CD14-positive monocyte (primary cell): ENCODE data around the gene CBS. TPM values are rescaled to one million over a fixed set of nuclear protein-coding genes. Genes with fewer than 3 reads are reported as not detected.
"Not testable (repeated sequence)": the region's sequence is repeated elsewhere in the genome, so short reads cannot be mapped to it uniquely, and the experiment has no call there.

Experiments used
- DNase-seq, 3 donors: peaks; one replicate each; pipeline ENCODE4 v3.0.0-alpha.2; 2011 to 2022
- H2AFZ ChIP-seq: 2 replicates; pipeline ENCODE4 v1.6.0; 2012; ENCODE audit warnings: mild to moderate bottlenecking, low read depth, low read length, inconsistent platforms; ENCODE audit not compliant: insufficient read depth, poor library complexity, severe bottlenecking
- H3K27ac ChIP-seq, 2 donors: 1 replicate in 1 of 2; 2 replicates in 1 of 2; pipeline ENCODE4 v1.5.1; 2012 to 2013; ENCODE audit warnings: low read length in 2 of 2, control low read depth in 1 of 2, inconsistent platforms in 1 of 2, low read depth in 1 of 2, mild to moderate bottlenecking in 1 of 2
- H3K27me3 ChIP-seq, 2 donors: one replicate each; pipeline versions ENCODE4 v1.6.0 to v1.6.1; 2011 to 2013; ENCODE audit warnings: low read length in 2 of 2; ENCODE audit not compliant: control insufficient read depth in 2 of 2, insufficient read depth in 2 of 2
- H3K36me3 ChIP-seq, 2 donors: replicated peaks in 1 of 2; 1 replicate in 1 of 2; 2 replicates in 1 of 2; pipeline versions ENCODE4 v1.5.1 to v1.6.1; 2012 to 2013; ENCODE audit warnings: low read length in 2 of 2, control low read depth in 1 of 2, inconsistent platforms in 1 of 2, mild to moderate bottlenecking in 1 of 2; ENCODE audit not compliant: insufficient read depth in 2 of 2, control insufficient read depth in 1 of 2
- H3K4me1 ChIP-seq, 2 donors: 1 replicate in 1 of 2; 2 replicates in 1 of 2; pipeline versions ENCODE4 v1.5.1 to v1.6.1; 2012 to 2013; ENCODE audit warnings: low read length in 2 of 2, control low read depth in 1 of 2, inconsistent platforms in 1 of 2, mild to moderate bottlenecking in 1 of 2, moderate library complexity in 1 of 2; ENCODE audit not compliant: insufficient read depth in 2 of 2, control insufficient read depth in 1 of 2
- H3K4me2 ChIP-seq: replicated peaks from 2 replicates; pipeline ENCODE3; 2012; ENCODE audit warnings: low read length, moderate library complexity, mild to moderate bottlenecking; ENCODE audit not compliant: poor library complexity, severe bottlenecking; ENCODE audit errors: extremely low read depth
- H3K4me3 ChIP-seq, 3 experiments: fragments of 200-600 bp in 1 of 3; sonication (generic) in 1 of 3; replicated peaks in 1 of 3; 1 replicate in 2 of 3; 2 replicates in 1 of 3; pipeline ENCODE4 v1.5.1; 2011 to 2013; ENCODE audit warnings: low read length in 3 of 3, mild to moderate bottlenecking in 3 of 3, control low read depth in 2 of 3, low read depth in 2 of 3, inconsistent platforms in 1 of 3, moderate library complexity in 1 of 3
- H3K79me2 ChIP-seq: 2 replicates; pipeline ENCODE4 v1.6.0; 2012; ENCODE audit warnings: mild to moderate bottlenecking, control low read depth, inconsistent platforms, low read length, moderate library complexity; ENCODE audit not compliant: insufficient read depth
- H3K9ac ChIP-seq: 2 replicates; pipeline ENCODE4 v1.6.0; 2017; ENCODE audit warnings: low read length, mild to moderate bottlenecking; ENCODE audit not compliant: insufficient read depth, poor library complexity, severe bottlenecking
- H3K9me3 ChIP-seq, 2 donors: replicated peaks in 1 of 2; 1 replicate in 1 of 2; 2 replicates in 1 of 2; pipeline versions ENCODE4 v1.5.1 to v1.6.1; 2012 to 2013; ENCODE audit warnings: low read length in 2 of 2, control low read depth in 1 of 2; ENCODE audit not compliant: control insufficient read depth in 1 of 2, insufficient read depth in 1 of 2
- H4K20me1 ChIP-seq: 2 replicates; pipeline ENCODE4 v1.6.0; 2012; ENCODE audit warnings: mild to moderate bottlenecking, low read length, control low read depth, moderate library complexity; ENCODE audit not compliant: insufficient read depth
- H3K27ac Mint-ChIP-seq, 7 donors: one replicate each; pipeline ENCODE4 v1.8.0; 2020; ENCODE audit warnings: mild to moderate bottlenecking in 7 of 7, mixed read lengths in 7 of 7, moderate library complexity in 6 of 7, inconsistent platforms in 2 of 7
- H3K27me3 Mint-ChIP-seq, 3 donors: one replicate each; pipeline ENCODE4 v1.8.0; 2021 to 2022; ENCODE audit warnings: low read depth in 3 of 3, mild to moderate bottlenecking in 3 of 3, mixed read lengths in 3 of 3, moderate library complexity in 3 of 3, inconsistent platforms in 1 of 3
- H3K36me3 Mint-ChIP-seq, 2 donors: one replicate each; pipeline ENCODE4 v1.8.0; 2020; ENCODE audit warnings: mixed read lengths in 2 of 2, inconsistent platforms in 1 of 2, mild to moderate bottlenecking in 1 of 2
- H3K4me1 Mint-ChIP-seq: one replicate; pipeline ENCODE4 v1.8.0; 2020; ENCODE audit warnings: mild to moderate bottlenecking, mixed read lengths
- H3K4me3 Mint-ChIP-seq, 2 donors: one replicate each; pipeline ENCODE4 v1.8.0; 2020; ENCODE audit warnings: mild to moderate bottlenecking in 2 of 2, mixed read lengths in 2 of 2, moderate library complexity in 1 of 2
- H3K9me3 Mint-ChIP-seq, 7 donors: one replicate each; pipeline ENCODE4 v1.8.0; 2020 to 2022; ENCODE audit warnings: mixed read lengths in 7 of 7, mild to moderate bottlenecking in 6 of 7, moderate library complexity in 6 of 7, inconsistent platforms in 2 of 7
- WGBS: methylation state at CpG from one replicate; pipeline ENCODE4 v1.1.5; 2013; ENCODE audit warnings: missing lambda C conversion rate; ENCODE audit not compliant: insufficient coverage; 5-methylcytosine and 5-hydroxymethylcytosine counted together
- intact Hi-C, 2 donors: fragments of 100-400 bp; cut with micrococcal nuclease; formaldehyde crosslinking; loops; one replicate each; pipeline versions ENCODE4 v1.15.0 to v1.15.1; 2023
- polyA plus RNA-seq, 3 donors: library from polyadenylated mRNA; depleted of rRNA in 1 of 3; unstranded in 2 of 3; stranded (reverse) in 1 of 3; fragments of 300-500 nt in 2 of 3; fragments of >200 nt in 1 of 3; fragmentation: Illumina TruSeq in 2 of 3; gene quantifications; 1 replicate in 2 of 3; 2 replicates in 1 of 3; pipeline ENCODE4 v1.2.3, GENCODE V29; 2012 to 2021

The CBS gene
- polyA plus RNA-seq, 3 donors, result 0.19 TPM; not detected in 2

- H3K27me3 Mint-ChIP-seq, H3K4me3 ChIP-seq, H3K79me2 ChIP-seq, H4K20me1 ChIP-seq, H3K9ac ChIP-seq, H3K9me3 Mint-ChIP-seq, H3K36me3 ChIP-seq, H3K4me2 ChIP-seq, H3K9me3 ChIP-seq, H3K27ac Mint-ChIP-seq, H3K27ac ChIP-seq, DNase-seq, H3K27me3 ChIP-seq, intact Hi-C loops, H3K36me3 Mint-ChIP-seq, H2AFZ ChIP-seq, H3K4me3 Mint-ChIP-seq, H3K4me1 Mint-ChIP-seq, H3K4me1 ChIP-seq: not testable (repeated sequence)
- no CpG with 5 or more reads among the region's 77 CpGs for WGBS
These were observed 495 bp upstream of the CBS start for GRCh38 chr21:43076023-43076637.

DNA sequence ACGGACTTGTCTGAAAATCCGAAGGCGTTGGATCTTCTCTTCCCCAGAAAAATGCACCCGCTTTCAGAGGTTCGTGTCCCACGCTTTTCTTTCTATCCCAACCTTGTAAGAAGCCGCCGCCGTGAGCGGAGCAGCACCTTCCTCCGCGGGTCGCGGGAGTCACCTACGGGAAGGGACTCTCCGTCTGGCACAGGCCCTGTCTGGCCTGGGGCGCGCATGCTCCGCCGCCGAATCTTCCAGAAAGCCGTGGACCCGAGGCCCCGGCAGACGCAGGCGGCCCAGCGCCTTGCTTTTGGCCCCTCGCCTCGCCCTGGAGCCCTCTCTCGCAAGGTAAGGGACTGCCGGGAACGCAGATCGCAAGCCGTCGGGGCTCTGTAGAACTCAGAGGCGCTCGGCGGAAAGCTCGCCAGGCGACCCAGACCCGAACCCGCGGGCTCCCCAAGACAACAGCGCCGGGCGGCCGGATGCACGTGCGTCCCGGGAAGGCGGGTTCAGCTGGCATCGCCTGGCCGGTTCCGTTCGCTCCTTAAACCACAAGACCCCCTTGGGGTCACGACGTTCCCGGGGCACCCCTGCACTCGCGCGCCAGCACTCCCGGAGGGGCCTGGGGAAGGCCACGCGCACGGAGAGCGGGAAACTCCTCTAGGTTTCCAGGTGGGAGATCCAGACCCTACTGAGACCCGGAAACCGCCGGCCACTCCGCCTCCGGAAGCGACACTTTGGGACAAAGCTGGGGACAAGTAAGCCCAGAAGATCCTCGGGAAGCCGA lies 1.1 kb downstream of the CBS start:
- H3K27ac ChIP-seq, H3K27me3 ChIP-seq, H3K4me3 Mint-ChIP-seq, H2AFZ ChIP-seq, H3K4me1 Mint-ChIP-seq, H3K9me3 ChIP-seq, H3K4me3 ChIP-seq, H3K9ac ChIP-seq, H3K27me3 Mint-ChIP-seq, intact Hi-C loops, H3K36me3 ChIP-seq, H3K79me2 ChIP-seq, H3K27ac Mint-ChIP-seq, H4K20me1 ChIP-seq, DNase-seq, H3K36me3 Mint-ChIP-seq, H3K9me3 Mint-ChIP-seq, H3K4me2 ChIP-seq, H3K4me1 ChIP-seq: not testable (repeated sequence)
- WGBS, result no CpG with 5 or more reads among the region's 74 CpGs

DNA sequence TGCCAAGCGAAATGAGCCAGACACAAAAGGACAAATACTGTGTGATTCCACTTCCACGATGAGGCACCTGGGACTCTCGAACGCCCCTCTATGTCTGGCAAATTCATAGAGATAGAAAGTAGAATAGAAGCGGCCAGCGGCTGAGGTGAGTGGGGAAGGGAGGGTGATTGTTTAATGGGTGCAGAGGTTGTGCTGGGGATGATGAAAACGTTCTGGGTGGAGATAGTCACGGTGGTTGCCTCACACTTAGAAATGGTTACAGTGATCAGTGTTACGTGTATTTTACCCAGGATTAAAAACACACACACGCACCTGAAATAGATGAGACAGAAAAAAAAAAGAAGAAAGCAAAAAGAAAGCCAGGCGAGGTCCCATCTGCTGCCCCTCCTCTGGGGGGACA lies 2.9 kb downstream of the CBS start:
- H3K36me3 Mint-ChIP-seq, H4K20me1 ChIP-seq, H3K9ac ChIP-seq, H3K27me3 Mint-ChIP-seq, H3K9me3 ChIP-seq, H3K36me3 ChIP-seq, intact Hi-C loops, H3K4me2 ChIP-seq, H2AFZ ChIP-seq, H3K4me1 ChIP-seq, H3K9me3 Mint-ChIP-seq, H3K27ac ChIP-seq, H3K4me3 Mint-ChIP-seq, H3K27ac Mint-ChIP-seq, H3K27me3 ChIP-seq, H3K79me2 ChIP-seq, H3K4me1 Mint-ChIP-seq, DNase-seq, H3K4me3 ChIP-seq: not testable (repeated sequence)
- no CpG with 5 or more reads among the region's 11 CpGs for WGBS

DNA sequence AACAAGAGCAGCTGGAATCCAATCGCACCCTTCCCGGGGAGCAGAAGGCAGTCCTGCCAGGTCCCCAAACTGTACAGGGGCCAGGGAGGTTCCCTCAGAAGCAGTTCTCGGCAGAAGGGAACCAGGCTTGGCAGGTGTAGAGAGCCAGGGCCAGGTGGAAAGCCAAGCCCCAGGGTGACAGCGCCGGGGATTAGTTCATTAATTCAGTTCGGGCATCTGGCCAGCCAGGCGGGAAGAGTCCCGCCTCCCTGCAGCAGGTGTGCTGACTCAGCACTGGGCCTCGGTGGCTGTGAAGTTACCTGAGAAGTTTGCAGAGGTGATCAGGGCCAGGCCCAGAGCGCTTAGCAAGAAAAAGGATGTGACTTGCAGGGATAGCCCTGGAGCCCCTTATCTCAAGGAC lies 6.0 kb downstream of the CBS start:
- H4K20me1 ChIP-seq, H3K36me3 ChIP-seq, H2AFZ ChIP-seq, H3K9me3 Mint-ChIP-seq, H3K36me3 Mint-ChIP-seq, H3K27ac ChIP-seq, H3K27me3 Mint-ChIP-seq, H3K4me1 Mint-ChIP-seq, H3K4me2 ChIP-seq, H3K4me1 ChIP-seq, H3K4me3 ChIP-seq, H3K9ac ChIP-seq, intact Hi-C loops, H3K4me3 Mint-ChIP-seq, H3K27ac Mint-ChIP-seq, H3K27me3 ChIP-seq, H3K79me2 ChIP-seq, DNase-seq, H3K9me3 ChIP-seq: not testable (repeated sequence)
- no CpG with 5 or more reads among the region's 10 CpGs for WGBS
